Esophagus muscularis mucosa (tissue), 3 donors: ENCODE data around the gene GDPD2.

Experiments
- CTCF ChIP-seq, 3 experiments: fragments of 200-600 bp in 2 of 3; fragments of 450-650 bp in 1 of 3; sonication (generic) in 2 of 3; IDR thresholded peaks; one replicate each; pipeline ENCODE4 v1.5.1; 2017 to 2019; ENCODE audit warnings: antibody characterized with exemption in 3 of 3, mild to moderate bottlenecking in 2 of 3, moderate library complexity in 1 of 3
- EP300 ChIP-seq: sonication (generic); formaldehyde crosslinking; IDR thresholded peaks from one replicate; pipeline ENCODE4 v1.6.1; 2017; ENCODE audit warnings: antibody characterized with exemption

DNA sequence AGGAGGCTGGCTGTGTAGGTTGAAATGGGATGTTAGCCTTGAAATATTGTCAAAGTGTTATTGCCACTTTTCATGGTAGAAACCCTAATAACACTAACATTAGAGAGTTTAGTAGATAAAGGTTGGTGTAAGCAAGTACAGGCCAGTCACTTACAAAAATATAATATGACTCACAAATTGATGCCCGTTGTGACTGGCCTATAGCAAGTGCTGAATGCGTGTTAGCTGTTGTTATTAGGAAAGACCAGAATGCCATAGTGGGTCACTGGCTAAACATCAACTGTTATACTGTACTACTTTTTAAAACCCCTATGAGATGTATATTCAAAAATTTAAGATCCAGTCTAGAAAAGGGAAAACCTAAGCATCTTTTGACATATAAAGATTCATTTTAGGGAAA is 20.4 kb upstream of the GDPD2 start:
- no peak for TF ChIP-seq EP300
- no peak for TF ChIP-seq CTCF (IDR thresholded peaks at IDR 0.05)
